NCI-H146 treated with DMSO at 0.1 percent for 48 hours (cell line): ENCODE measurements around the gene PNPLA6.
A peak's percentile ranks its signal among the peaks of the same experiment; 100 is the strongest.

Source experiments
- DNase-seq: peaks from one replicate; lab custom pipeline; 2025; ENCODE audit not compliant: unreplicated experiment; lab: John Stamatoyannopoulos, UW

Gene PNPLA6

DNA sequence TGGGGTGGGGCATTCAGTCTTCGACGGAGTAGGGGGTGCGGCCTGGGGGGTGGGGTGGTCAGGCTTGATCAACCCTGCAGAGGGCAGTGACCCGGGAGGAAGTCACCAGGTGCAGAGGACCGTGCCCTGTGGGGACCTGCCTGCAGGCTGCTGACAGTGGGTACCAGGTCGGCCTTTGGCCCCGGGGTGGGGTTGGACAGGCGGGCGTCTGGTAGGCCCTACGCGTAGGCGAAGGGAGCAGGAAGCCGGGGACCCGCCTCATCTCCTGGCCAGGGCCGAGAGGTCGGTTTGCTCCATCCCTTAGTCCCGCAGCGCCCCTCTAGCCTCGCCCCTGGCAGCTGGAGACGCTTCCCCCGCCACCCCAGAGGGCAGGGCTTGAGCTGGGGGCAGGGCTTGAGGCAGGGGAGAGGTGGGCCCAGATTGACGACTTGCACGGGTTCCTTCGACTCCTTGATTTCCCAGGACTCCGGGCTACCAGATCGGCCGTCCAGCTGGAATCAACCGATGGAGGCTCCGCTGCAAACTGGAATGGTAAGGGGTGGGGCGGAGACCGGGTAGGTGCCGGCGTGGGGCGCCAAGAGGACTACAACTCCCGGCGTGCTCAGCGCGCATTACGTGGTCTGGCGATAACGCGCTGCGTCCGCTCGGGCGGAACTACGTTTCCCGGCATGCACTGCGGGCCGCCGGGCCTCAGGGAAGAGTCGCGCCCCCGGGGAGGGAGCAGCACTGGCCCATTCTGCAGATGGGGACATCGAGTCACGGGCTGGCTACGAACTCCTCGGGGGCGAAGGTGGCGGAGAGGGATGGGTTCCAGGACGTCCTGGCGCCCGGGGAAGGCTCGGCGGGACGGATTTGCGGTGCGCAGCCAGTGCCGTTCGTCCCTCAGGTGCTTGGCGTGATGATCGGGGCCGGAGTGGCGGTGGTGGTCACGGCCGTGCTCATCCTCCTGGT lies at the start of gene PNPLA6:
Gene PNPLA6 (plus strand): TSS at position 671 of the 951 bp plus-strand sequence. CDS start 72 bp downstream, at position 743.
- peak; percentile 54 for DNase-seq

DNA sequence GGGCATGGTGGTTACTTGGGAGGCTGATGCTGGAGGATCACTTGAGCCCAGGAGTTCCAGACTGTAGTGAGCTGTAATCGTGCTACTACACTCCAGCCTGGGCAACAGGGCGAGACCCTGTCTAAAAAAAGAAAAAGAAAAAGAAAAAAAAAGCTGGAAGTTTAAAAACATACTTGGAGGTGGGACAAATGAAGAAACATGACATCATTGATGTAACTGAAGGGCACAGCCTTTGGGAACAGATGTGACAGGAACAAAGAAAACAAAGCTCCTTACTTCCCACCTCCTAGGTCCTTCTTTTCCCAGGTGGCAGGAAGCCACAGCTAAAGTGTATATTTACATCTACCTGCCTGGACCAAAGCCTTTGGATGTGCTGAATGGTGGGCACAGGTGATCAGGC lies 48.6 kb upstream of the PNPLA6 start:
- no peak for DNase-seq

- peak; percentile 69 for DNase-seq
These were observed 46.7 kb upstream of the PNPLA6 start, which contains the start of gene PEX11G for GRCh38 chr19:7488736-7489353. TSS of gene PEX11G (minus strand) at chr19:7489035. CDS start at chr19:7489010, 25 bp downstream.

GRCh38 chr19:7489609-7490044 lies 45.9 kb upstream of the PNPLA6 start:
- DNase-seq: no peak

DNA sequence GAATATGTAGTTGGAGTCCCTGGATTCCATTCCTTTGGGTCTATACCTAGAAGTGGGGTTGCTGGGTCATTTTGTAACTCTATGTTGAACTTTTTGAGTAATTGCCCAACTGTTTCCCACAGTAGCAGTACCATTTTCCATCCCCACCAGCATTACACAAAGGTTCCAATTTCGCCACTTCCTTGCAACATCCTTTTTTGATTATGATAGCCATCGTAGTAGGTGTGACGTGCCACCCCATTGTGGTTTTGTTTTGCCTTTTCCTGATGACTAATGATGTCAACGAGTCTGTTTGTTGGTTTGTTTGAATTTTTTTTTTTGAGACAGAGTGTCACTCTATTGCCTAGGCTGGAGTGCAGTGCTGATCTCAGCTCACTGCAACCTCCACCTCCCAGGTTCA lies 43.4 kb upstream of the PNPLA6 start:
- no peak for DNase-seq

DNA sequence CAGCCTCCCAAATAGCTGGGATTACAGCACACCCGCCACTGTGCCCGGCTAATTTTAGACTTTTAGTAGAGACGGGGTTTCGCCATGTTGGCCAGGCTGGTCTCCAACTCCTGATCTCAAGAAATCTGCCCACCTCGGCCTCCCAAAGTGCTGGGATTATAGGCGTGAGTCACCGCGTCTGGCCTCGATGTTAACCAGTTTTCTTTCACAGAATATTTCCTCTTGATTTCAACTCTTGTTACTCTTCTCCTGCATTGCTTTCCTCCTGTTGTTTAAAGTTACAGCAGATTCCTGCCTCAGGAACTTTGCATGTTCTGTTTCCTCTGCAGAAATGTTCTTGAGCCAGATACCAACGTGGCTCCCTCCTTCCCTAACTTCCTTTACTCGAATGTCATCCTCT lies 43.0 kb upstream of the PNPLA6 start:
- DNase-seq: no peak

GRCh38 chr19:7494416-7495098 lies 41.0 kb upstream of the PNPLA6 start:
- DNase-seq: no peak

DNA sequence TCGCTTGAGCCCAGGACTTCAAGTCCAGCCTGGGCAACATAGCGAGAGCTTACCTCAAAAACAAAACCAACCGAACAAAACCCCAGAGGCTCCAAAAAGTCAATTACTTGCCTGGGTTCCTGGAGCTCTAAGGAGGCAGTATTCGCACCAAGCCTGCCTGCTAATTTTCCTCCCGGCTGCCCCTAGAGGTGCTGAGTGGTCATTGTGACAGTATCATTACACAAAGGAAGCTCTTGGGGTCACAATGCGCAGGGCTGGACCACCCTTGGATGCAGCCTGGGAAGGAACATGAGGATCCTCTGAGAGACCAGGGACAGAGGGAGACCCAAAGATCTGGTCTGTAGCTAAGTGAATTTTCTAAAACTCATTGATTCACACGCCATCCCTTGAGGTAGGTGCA lies 38.2 kb upstream of the PNPLA6 start:
- no peak for DNase-seq

GRCh38 chr19:7500811-7501450 lies 34.6 kb upstream of the PNPLA6 start:
- peak; percentile 24 for DNase-seq

GRCh38 chr19:7502552-7502951 lies 33.0 kb upstream of the PNPLA6 start:
- no peak for DNase-seq

DNA sequence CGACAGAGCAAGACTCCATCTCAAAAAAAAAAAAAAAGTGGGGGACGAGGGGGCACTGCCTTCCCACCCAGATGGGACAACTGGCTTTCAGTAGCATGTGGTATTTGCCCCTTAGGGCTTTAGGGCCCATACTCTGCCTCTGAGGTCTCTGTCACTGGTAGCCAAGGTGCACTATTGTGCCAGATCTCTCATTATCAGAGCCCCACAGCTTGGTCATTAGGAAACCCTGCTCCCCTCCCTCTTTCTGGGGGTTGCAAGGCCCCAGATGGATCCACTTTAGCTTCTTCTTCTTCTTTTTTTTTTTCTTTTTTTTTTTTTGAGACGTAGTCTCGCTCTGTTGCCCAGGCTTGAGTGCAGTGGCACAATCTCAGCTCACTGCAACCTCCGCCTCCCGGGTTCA lies 30.8 kb upstream of the PNPLA6 start:
- DNase-seq: no peak

- DNase-seq: peak; percentile 55
These were observed 30.2 kb upstream of the PNPLA6 start for GRCh38 chr19:7505288-7505681.

DNA sequence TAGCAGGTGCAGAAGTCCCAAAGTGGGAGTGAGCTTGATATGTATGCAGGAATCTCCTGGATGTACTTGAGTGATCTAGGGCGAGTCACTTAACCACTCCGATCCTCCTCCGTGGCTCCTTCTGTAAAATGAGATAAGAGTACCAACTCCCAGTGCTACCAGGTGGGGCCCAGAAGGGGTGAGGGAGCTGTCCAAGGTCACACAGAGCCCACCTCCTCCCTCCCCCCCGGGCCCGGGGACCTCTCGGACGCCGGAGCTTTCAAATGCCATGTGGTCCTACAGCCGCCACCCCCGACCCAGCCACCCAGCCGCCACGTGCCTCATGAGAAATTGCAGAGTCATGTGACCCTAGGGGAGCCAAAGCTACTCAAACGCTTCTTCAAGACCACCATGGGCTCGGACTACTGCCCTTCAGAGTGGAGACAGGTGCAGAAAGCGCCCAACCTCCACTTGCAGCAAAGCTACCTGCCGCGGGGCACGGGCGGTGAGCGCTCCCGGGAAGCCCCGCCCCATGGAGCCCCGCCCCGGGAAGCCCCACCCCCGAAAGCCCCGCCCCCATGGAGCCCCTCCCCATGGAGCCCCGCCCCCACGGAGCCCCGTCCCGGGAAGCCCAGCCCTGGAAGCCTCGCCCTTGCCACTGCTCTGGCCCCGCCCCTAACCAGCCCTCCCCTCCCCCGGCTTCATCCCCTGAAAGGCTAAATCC lies 29.7 kb upstream of the PNPLA6 start:
- peak; percentile 40 for DNase-seq

- DNase-seq: peak; percentile 80
These were observed 28.9 kb upstream of the PNPLA6 start for GRCh38 chr19:7506385-7507328.

DNA sequence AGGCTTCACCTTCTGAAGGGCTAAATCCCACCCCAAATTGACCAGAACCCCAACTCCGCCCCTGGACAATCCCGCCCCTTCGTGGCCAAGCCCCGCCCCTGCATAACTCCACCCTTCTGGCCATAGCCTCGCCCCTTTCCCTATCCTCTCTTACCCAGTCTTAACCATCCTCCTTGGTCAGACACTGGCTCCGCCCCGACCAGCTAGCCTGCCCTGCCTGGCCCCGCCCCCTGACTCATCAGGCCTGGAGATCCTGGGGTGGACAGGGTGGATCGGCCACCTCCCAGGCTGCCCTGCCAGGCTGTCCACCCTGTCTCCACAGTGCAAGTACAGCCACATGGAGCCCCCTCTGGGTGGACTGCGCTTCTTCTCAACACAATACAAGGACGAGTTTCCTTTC lies 27.6 kb upstream of the PNPLA6 start:
- no peak for DNase-seq

GRCh38 chr19:7509625-7510024 lies 25.9 kb upstream of the PNPLA6 start:
- DNase-seq: no peak

DNA sequence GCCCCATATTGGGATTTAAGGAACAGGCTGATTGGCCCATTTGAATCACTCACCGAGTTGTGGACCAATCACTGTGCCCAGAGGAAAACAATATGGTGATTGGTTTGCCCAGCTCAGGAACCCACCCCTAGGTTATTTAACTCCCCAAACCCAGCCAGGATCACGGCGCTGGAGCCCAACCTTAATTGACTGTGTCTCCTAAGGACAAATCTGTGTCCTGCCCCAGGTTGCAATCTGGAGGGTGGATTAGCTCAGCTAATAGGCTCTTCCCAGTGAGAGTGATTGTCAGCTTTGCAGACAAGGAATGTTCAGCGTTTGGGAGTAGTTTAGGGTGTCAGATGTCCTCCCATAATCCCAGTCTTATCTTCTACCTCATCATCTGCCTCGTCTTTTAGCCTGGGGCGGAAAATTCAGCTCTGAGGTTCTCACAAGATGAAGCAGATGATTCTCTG lies 23.1 kb upstream of the PNPLA6 start:
- DNase-seq: no peak

GRCh38 chr19:7513809-7514642 lies 21.5 kb upstream of the PNPLA6 start:
- no peak for DNase-seq
